Measurements from ENCODE around the gene CACNA1C.
A peak's percentile ranks its signal among the peaks of the same experiment; 100 is the strongest.
"Not testable (repeated sequence)": the region's sequence is repeated elsewhere in the genome, so short reads cannot be mapped to it uniquely, and the experiment has no call there.

The CACNA1C gene

DNA sequence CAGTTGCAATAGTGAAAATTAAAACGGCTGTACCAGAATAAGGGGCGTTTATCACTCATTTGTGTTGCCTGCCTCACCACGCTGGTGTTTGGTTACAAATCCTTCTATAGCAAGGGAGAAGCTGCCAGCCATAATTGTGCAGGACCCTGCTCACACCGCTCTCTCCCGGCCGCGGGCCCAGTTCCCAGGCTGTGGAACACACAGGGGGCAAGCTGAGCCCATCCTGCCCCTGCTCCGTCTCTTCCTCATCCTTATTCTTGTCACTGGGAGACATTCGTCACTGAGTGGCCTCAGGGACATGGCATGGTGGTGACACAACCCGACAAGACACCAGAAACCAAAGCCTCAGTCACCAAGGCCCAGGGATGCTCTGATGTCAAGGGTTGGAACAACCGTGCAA is 625.6 kb downstream of the CACNA1C start:
- FAIRE-seq, result no peak

DNA sequence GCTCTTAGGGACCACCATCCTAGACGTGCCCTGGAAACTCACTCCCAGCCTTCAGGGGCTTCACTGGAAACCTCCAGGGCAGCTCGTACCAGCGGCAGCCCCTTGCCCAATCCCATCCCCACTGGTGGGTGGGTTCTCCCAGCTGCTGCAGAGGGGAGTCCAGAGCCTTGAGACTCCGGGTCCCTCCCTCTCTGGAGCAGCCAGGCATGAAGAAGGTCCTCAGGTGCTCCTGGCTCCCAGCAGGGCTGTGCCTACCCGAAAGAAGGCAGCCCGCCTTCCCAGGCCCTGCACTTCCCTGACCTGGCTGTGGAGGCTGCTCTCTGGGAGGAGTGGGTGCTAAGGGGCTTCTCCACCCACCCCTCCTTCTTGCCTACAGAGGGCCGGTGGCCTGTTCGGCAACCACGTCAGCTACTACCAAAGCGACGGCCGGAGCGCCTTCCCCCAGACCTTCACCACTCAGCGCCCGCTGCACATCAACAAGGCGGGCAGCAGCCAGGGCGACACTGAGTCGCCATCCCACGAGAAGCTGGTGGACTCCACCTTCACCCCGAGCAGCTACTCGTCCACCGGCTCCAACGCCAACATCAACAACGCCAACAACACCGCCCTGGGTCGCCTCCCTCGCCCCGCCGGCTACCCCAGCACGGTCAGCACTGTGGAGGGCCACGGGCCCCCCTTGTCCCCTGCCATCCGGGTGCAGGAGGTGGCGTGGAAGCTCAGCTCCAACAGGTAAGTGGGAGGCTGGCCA is 626.5 kb downstream of the CACNA1C start:
- DNase-seq (ENCODE audit: low spot score), result no peak
- no peak for FAIRE-seq

More for the DNA sequence above, 625.6 kb downstream of the CACNA1C start:
- DNase-seq (ENCODE audit: low spot score), result no peak

DNA sequence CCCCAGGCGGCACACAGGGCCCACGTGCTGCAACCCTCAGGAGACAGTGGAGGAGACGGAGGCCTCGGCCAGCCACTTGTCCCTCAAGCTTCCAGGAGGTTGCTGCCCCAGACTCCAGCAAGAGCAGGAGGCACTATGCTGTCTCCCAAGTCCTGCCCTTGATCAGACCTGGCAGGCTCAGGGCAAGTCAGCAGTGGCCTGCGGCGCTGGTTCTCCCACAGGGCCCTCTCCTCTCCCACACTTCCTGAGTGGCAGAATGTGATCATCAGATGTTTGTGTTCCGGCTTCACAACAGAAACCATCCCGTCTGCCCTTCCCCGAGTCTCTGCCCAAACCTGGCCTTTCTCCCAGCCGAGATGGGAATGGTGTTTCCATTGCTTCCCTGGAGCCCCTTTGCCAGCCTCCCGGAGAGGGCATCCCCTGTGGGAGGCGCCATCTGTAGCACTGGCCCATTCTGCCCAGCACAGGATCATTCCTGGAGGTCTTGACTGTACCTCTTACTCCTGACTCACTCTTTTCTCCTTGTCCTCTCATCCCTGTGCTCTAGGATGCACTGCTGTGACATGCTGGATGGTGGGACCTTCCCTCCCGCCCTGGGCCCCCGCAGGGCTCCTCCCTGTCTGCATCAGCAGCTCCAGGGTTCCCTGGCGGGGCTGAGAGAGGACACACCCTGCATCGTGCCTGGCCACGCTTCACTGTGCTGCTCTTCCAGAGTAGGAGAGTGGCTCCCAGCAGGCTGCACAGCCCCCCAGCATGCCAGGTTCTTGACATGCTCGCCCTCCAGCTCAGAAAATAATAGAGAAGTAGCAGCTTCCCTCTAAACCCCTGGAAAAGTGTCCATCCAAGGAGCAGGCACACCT is 627.3 kb downstream of the CACNA1C start:
- FAIRE-seq, result no peak

DNA sequence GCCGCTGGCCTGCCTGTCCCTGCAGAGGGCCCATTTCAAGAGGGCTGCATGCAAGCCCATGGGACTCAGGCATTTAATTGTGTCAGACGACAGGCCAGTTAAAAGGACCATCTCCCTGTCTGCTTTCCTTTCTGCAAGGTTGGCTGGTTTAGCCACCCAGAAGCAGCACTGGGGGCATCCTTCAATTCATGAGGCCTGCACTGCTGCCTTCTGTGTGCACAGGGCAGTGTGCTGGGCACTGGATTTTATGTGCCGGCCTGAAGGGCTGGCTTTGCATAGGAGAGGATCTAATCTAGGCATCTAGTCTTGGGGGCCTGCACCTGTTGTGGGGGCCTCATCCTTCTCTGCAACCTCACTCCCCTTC is 627.9 kb downstream of the CACNA1C start:
- FAIRE-seq (no peak), DNase-seq (ENCODE audit: low spot score) (no peak)

More for the DNA sequence above, 627.3 kb downstream of the CACNA1C start:
- no peak for DNase-seq (ENCODE audit: low spot score)

DNA sequence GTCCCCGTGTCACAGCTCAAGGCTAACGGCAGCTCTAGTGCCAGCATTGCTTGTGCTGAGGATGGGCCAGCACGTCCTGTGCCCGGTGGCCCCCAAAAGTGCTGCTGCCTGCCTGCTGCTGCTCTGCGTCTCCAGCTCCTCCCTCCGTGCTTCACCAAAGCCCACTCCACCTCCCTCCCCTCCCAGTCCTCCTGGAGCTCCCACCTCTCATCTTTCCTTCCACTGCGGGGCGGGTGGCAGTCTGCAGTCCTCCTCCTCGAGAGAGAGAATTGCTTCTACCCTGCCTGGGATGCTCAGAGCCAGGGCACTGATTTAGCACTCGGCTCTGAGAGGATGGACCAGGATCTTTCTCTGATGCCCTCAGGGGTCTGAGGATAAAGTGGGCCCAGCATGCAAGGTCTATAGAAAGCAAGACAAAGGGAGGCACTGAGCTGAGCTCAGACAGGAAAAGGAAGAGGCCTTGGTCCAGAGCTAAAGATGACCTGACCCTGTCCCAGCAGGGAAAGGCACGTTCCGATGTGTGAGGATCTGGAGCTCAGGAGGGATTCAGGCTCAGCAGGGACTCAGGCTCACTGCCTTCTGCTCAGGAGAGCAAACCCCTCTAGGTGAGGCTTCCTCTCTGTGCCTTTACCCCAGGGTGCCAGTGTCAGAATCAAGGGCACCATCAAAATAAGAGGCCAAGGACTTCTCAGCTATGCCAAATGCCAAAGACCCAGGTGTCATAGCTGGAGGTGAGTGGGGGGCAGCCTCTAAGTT is 628.8 kb downstream of the CACNA1C start:
- DNase-seq (ENCODE audit: low spot score), result no peak
- FAIRE-seq, result no peak

DNA sequence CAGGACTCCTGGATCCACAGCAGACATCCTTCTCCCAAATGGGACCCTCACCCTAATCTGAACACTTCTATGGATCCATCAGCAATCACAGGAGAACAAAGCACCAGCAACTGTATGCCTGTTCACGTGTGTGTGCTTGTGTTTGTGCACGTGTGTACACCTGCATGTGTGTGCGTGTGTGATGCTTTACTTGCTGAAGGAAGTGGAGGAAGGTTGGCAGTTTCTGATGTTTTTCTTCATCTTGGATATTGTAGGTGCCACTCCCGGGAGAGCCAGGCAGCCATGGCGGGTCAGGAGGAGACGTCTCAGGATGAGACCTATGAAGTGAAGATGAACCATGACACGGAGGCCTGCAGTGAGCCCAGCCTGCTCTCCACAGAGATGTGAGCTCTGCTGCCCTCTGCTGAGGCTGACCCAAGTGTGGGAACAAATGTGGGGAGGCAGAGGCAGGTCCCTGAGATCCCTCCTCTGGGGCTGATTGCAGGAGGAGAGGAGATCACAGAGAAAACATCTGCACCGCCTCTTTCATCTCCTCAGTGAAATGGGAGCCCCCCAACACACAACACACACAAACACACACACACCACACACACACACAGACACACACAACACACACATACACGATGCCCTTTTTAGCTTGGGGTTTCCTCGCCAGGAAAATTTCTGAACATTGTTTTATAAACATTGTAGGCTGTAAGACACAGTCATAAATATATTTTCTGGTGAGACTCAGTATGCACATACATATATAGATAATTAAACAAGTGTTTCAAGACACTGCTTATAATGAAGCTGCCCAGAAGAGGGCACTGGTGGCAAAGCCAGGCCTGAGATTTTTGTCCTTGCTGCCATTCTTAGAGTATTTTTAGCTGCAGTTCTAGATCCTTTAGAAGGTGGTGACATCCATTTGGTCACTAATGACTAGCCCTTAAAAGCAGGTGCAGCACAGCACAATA is 629.8 kb downstream of the CACNA1C start:
- FAIRE-seq (peak; percentile 98), DNase-seq (ENCODE audit: low spot score) (peak; percentile 67)

DNA sequence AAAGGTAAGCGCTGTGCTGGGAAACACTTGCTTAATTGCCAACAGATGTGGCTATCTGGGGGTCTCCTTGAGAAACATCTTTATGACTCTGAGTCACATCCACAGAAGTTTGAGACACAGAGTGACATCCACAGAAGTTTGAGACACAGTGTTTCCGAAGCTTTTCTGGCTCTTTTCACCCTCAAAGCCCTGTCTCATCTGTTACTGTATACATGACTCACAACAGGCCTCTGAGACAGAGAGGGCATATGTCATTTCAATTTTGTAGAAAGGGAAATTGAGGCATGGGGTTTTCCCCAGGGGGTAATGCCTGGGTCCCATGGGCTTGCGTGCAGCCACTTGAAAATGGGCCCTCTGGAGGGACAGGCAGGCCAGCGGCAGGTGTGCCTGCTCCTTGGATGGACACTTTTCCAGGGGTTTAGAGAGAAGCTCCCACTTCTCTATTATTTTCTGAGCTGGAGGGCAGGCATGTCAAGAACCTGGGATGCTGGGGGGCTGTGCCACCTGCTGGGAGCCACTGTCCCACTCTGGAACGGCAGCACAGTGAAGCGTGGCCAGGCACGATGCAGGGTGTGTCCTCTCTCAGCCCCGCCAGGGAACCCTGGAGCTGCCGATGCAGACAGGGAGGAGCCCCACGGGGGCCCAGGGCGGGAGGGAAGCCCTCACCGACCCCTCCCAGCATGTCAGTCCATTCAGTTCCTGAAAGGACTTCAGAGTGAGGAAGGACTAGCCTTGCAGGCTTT is 630.7 kb downstream of the CACNA1C start:
- DNase-seq (ENCODE audit: low spot score) (no peak), FAIRE-seq (no peak)

DNA sequence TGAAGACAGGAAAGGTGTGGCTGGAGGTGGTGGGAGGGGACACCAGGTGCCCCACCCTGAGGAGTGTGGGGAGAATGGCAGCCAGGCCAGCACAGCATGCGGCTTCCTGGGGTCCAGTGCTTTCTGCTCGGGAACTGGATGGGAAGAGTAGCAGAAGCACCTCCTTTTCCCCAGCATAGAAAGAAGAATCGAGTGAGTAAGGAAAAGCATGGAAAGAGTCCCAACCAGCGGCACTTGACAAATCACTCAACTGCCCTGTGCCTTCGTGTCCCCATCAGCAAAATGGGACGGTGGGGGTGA is 631.2 kb downstream of the CACNA1C start:
- FAIRE-seq; DNase-seq (ENCODE audit: low spot score): not testable (repeated sequence)

DNA sequence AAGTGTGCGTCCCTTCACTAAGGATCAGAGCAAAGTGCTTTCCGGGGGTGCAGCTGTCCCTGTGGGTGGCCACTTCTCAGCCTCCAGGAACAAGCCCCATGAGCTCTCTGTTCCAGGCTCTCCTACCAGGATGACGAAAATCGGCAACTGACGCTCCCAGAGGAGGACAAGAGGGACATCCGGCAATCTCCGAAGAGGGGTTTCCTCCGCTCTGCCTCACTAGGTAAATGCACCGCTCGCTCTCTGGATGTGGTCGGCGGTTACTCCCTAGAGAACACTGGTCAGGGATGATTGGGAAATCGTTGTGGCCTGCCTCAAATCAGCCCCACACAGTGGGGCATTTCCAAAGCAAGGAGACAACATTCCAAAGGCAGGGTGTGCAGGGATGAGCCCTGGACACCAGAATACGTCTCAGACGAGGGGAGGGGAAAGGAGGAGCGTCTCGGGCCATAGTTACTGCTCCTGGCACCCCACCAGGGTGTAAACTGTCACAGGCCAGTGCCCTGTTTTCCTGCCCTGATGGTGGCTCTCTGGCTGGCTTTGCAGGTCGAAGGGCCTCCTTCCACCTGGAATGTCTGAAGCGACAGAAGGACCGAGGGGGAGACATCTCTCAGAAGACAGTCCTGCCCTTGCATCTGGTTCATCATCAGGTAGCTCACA is 633.0 kb downstream of the CACNA1C start:
- DNase-seq (ENCODE audit: low spot score), result not testable (repeated sequence)

DNA sequence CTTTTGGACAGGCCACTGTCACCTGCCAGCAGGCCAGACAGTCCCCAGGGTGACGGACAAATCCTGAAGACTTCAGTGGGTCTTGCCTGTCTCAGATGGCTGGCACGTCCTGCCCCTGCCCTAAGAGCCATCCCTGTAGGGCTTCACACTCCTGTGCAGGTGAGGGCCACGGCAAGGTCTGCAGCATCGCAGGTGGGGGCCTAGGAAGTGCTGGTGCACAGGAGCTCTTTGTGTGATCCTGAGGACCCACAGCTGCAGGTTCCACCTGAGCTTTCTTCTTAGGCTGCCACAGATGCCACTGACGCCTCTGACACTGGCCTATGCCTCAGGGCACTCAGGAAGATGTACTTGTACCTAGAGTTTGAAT is 633.5 kb downstream of the CACNA1C start:
- FAIRE-seq (peak; percentile 68), DNase-seq (ENCODE audit: low spot score) (no peak)

More for the DNA sequence above, 633.0 kb downstream of the CACNA1C start:
- peak; percentile 99 for FAIRE-seq

DNA sequence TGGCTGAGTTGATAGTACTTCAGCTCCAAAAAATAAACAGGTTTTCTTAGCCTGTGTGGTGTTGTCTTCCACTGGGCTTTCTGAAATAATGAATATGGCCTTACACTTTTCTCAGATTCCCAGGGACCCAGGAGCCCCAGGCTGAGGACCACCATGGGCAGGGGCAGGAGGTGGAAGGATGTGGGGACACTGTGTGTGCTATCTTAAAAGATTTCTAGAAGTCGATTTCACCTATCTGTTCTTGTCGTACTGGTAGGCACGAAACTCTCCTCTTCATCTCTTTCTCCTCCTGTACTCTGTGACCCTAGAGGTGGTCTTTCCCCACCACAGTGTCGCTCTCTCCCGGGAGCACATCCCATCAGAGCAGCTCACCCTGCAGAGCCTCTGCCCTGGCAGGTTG is 634.3 kb downstream of the CACNA1C start:
- FAIRE-seq (no peak), DNase-seq (ENCODE audit: low spot score) (no peak)

DNA sequence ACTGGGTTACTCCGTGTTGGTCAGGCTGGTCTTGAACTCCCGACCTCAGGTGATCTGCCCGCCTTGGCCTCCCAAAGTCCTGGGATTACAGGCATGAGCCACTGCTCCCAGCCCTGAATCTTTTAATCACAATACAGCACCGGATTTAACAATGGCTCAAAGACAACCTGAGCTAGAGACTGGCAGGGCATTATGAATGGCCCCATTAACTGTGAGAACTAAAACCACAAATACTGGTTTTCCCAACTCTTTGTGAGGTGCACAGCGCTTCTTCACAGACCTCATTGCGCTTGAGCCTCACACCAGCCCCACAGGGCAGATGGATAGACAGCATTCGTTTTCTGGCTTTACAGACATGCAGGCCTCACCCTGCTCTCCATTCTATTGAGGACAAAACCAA is 634.9 kb downstream of the CACNA1C start:
- DNase-seq (ENCODE audit: low spot score) (no peak), FAIRE-seq (no peak)

DNA sequence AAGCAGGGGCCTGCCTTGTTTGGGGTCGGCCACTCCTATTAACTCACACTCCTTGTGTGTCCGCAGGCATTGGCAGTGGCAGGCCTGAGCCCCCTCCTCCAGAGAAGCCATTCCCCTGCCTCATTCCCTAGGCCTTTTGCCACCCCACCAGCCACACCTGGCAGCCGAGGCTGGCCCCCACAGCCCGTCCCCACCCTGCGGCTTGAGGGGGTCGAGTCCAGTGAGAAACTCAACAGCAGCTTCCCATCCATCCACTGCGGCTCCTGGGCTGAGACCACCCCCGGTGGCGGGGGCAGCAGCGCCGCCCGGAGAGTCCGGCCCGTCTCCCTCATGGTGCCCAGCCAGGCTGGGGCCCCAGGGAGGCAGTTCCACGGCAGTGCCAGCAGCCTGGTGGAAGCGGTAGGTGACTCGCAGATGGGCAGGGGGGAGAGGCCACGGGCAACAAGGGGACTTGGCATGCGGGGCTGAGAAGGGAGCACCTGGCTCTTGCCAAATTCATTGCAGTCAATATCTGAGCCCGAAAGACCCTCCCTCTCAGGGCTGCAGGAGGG is 635.7 kb downstream of the CACNA1C start:
- DNase-seq (ENCODE audit: low spot score) (no peak), FAIRE-seq (no peak)

DNA sequence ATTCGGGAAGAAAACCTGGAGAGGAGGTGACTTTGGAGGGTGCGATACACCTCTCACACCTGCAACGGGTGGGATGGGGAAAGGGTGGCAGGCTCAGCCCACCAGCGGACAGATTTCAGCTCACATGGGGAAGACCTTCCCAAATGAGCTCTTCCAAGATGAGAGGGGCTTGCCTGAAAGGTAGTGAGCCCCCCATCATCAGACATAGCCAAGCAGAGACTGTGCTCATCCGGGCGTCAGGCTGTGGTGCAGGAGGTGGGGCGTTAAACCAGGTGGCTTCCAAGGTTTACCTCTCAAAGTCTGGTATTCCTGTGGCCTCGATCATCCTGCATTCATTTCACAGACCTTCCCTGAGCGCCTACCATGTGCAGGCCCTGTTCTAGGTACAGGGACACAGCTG is 636.6 kb downstream of the CACNA1C start:
- DNase-seq (ENCODE audit: low spot score) (no peak), FAIRE-seq (no peak)

DNA sequence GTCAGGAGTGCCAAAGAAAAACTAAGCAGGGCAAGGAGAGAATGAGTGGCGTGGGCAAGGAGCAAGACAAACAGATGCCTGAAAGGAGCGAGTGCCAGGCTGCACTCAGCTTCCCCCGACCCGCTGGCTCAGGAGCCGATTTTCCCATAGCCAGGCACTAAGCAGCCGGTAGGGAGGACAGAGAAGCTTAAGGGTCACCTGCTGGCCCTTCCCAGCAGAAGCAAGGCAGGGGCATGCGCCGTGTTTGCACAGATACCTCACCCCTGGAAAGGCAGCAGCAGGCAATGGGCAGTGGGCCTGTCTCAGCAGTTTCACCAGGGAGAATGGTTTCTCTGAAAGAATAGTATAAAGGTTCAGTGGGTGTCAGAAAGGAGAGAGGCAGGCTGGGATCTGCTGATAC is 637.1 kb downstream of the CACNA1C start:
- DNase-seq (ENCODE audit: low spot score) (no peak), FAIRE-seq (peak; percentile 50)

DNA sequence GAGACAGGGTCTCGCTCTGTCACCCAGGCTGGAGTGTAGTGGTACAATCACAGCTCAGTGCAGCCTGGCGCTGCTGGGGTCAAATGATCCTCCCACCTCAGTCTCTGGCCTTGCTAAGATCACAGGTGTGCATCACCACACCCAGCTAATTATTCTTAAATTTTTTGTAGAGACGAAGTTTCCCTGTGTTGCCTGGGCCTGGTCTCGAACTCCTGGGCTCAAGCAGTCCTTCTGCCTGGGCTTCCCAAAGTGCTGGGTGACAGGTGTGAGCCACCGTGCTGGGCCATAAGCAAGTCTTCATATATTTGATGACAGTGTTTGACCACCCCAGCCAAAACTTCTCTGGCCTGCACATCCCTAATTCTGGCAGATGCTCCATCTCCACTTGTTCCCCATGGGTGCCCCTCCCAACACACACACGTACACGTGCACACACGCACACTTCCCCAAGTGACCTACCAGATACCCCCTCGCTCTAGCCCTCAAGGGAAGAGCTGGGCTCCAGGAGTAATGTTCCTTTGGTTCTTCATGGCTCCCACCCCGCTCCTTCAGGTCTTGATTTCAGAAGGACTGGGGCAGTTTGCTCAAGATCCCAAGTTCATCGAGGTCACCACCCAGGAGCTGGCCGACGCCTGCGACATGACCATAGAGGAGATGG is 637.7 kb downstream of the CACNA1C start:
- FAIRE-seq (no peak), DNase-seq (ENCODE audit: low spot score) (no peak)

DNA sequence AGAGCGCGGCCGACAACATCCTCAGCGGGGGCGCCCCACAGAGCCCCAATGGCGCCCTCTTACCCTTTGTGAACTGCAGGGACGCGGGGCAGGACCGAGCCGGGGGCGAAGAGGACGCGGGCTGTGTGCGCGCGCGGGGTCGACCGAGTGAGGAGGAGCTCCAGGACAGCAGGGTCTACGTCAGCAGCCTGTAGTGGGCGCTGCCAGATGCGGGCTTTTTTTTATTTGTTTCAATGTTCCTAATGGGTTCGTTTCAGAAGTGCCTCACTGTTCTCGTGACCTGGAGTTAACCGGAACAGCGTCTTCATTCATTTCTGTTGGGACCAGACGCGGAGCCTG is 638.2 kb downstream of the CACNA1C start:
- DNase-seq (ENCODE audit: low spot score), result no peak
- peak; percentile 59 for FAIRE-seq

DNA sequence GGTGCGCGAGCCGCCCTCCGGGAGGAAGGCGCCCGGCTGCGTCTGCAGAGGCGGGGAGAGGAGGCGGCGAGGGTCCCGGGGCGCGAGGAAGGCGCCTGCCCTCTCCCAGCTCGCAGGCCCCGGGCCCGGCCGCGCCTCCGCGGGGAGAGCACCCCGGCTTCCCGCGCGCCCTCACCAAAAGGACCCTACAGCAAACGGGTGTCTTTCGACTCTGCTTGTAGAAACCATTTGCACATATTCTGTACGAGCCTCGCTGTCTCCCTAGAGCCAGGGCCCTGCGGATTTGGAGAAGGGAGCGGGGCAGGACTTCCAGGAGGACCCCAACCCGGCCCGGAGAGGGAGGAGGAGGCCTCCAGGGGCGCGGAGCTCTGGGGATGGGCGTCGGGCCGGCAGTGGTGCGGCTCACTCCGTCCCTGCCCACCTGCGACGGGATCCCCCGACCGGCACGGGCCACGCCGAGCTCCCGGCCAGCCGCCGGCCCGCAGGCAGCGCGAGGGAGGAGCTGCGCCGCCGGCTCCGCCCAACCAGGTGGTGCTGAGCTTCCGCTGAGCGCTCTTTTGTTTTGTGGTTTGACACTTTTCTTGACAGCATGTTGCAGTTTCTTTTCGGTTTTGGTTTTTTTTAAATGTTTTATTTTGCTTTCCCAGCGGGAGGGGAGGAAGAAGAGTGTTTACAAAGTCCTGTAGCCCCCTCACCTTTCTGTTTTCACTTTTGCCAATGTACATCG is 638.7 kb downstream of the CACNA1C start:
- DNase-seq (ENCODE audit: low spot score), result peak; percentile 75
- FAIRE-seq, result no peak
